Measurements from ENCODE around the gene HGF.

GRCh38 chr7:81664304-81664703 lies 105.5 kb downstream of the HGF start:
- TF ChIP-seq POLR2A (IDR thresholded peaks at IDR 0.05) (no peak), CTCF (IDR thresholded peaks at IDR 0.05) (no peak)
